MG63 (cell line): Measurements from ENCODE around the gene DTD2. TPM values are rescaled to one million over a fixed set of nuclear protein-coding genes. Genes with fewer than 3 reads are reported as not detected.

Source experiments
- DNase-seq: peaks from one replicate; pipeline ENCODE4 v3.0.0-alpha.2; 2020
- H3K27me3 ChIP-seq: fragments of 250-450 bp; sonication (Bioruptor Pico); 2 replicates; pipeline ENCODE4 v1.5.1; 2020; ENCODE audit warnings: mild to moderate bottlenecking, moderate library complexity
- H3K36me3 ChIP-seq: fragments of 250-450 bp; sonication (Bioruptor Pico); 2 replicates; pipeline ENCODE4 v1.5.1; 2020; ENCODE audit warnings: mild to moderate bottlenecking, moderate library complexity
- H3K4me3 ChIP-seq: fragments of 250-450 bp; sonication (Bioruptor Pico); 2 replicates; pipeline ENCODE4 v1.5.1; 2020; ENCODE audit warnings: mild to moderate bottlenecking, moderate library complexity
- H3K9me3 ChIP-seq: fragments of 250-450 bp; sonication (Bioruptor Pico); 2 replicates; pipeline ENCODE4 v1.5.1; 2020; ENCODE audit warnings: mild to moderate bottlenecking, moderate library complexity
- total RNA-seq: library from RNA; depleted of rRNA; stranded (reverse); fragments of >200 nt; shearing (Covaris generic); gene quantifications from 2 replicates; pipeline ENCODE4 v1.2.3, GENCODE V29; 2014; ENCODE audit warnings: low replicate concordance

DTD2 gene
- total RNA-seq, 1 experiment from 2014 or later = 15.5 TPM

GRCh38 chr14:31420319-31421111, 36.8 kb downstream of the DTD2 start, which contains the start of gene HEATR5A:
Gene HEATR5A, minus strand, starts transcription at chr14:31420550. Its CDS starts 17,575 bp downstream, at chr14:31402975.
- DNase-seq = peak; percentile 94
- no peaks in the 10 kb centered on the region for H3K9me3 ChIP-seq
- no peaks in the 10 kb centered on the region for H3K36me3 ChIP-seq
- H3K27me3 ChIP-seq = no peaks in the 10 kb centered on the region
- peak within 1 kb of the TSS; percentile 86 for H3K4me3 ChIP-seq

- peak; percentile 57 for DNase-seq
Measured at GRCh38 chr14:31419967-31420318, 37.4 kb downstream of the DTD2 start.

GRCh38 chr14:31419179-31419966, 37.9 kb downstream of the DTD2 start:
- Histone ChIP-seq H3K4me3 (peak overlapping the region; percentile 86), H3K36me3 (no peaks in the 10 kb centered on the region), H3K9me3 (no peaks in the 10 kb centered on the region), H3K27me3 (no peaks in the 10 kb centered on the region)
- no peak for DNase-seq

More at GRCh38 chr14:31419967-31420318, 37.4 kb downstream of the DTD2 start:
- Histone ChIP-seq H3K4me3 (peak overlapping the region; percentile 86), H3K9me3 (no peaks in the 10 kb centered on the region), H3K27me3 (no peaks in the 10 kb centered on the region), H3K36me3 (no peaks in the 10 kb centered on the region)

GRCh38 chr14:31418440-31418839, 38.9 kb downstream of the DTD2 start:
- H3K9me3 ChIP-seq = no peaks in the 10 kb centered on the region
- H3K4me3 ChIP-seq = peak overlapping the region; percentile 86; the same call in 1 of the 2 replicates
- no peaks in the 10 kb centered on the region for H3K36me3 ChIP-seq
- no peaks in the 10 kb centered on the region for H3K27me3 ChIP-seq
- DNase-seq = no peak

GRCh38 chr14:31414190-31414833, 43.0 kb downstream of the DTD2 start:
- H3K27me3 ChIP-seq = no peaks in the 10 kb centered on the region
- H3K4me3 ChIP-seq = no peak overlapping the region
- no peaks in the 10 kb centered on the region for H3K36me3 ChIP-seq
- H3K9me3 ChIP-seq = no peaks in the 10 kb centered on the region
- DNase-seq = no peak

- no peaks in the 10 kb centered on the region for H3K36me3 ChIP-seq
- no peak overlapping the region for H3K4me3 ChIP-seq
- DNase-seq = no peak
- H3K9me3 ChIP-seq = no peaks in the 10 kb centered on the region
- H3K27me3 ChIP-seq = no peaks in the 10 kb centered on the region
Measured at GRCh38 chr14:31411218-31411727, 46.0 kb downstream of the DTD2 start.

GRCh38 chr14:31410048-31410650, 47.2 kb downstream of the DTD2 start:
- Histone ChIP-seq H3K9me3 (no peaks in the 10 kb centered on the region), H3K27me3 (no peaks in the 10 kb centered on the region), H3K36me3 (no peaks in the 10 kb centered on the region), H3K4me3 (no peak overlapping the region)
- no peak for DNase-seq

- no peaks in the 10 kb centered on the region for H3K36me3 ChIP-seq
- no peak overlapping the region for H3K4me3 ChIP-seq
- no peak for DNase-seq
- no peaks in the 10 kb centered on the region for H3K27me3 ChIP-seq
- H3K9me3 ChIP-seq = no peaks in the 10 kb centered on the region
Measured at GRCh38 chr14:31408421-31408820, 48.9 kb downstream of the DTD2 start.

GRCh38 chr14:31405599-31406232, 51.6 kb downstream of the DTD2 start:
- no peaks in the 10 kb centered on the region; the same call in 1 of the 2 replicates for H3K36me3 ChIP-seq
- no peak overlapping the region for H3K4me3 ChIP-seq
- no peaks in the 10 kb centered on the region for H3K27me3 ChIP-seq
- no peak for DNase-seq
- H3K9me3 ChIP-seq = no peaks in the 10 kb centered on the region

GRCh38 chr14:31405106-31405505, 52.2 kb downstream of the DTD2 start:
- Histone ChIP-seq H3K9me3 (no peaks in the 10 kb centered on the region), H3K27me3 (no peaks in the 10 kb centered on the region), H3K4me3 (no peak overlapping the region), H3K36me3 (no peaks in the 10 kb centered on the region; the same call in 1 of the 2 replicates)
- no peak for DNase-seq

- DNase-seq = no peak
- no peaks in the 10 kb centered on the region; the same call in 1 of the 2 replicates for H3K36me3 ChIP-seq
- H3K27me3 ChIP-seq = no peaks in the 10 kb centered on the region
- no peaks in the 10 kb centered on the region for H3K9me3 ChIP-seq
- H3K4me3 ChIP-seq = no peak overlapping the region
Measured at GRCh38 chr14:31403707-31404106, 53.6 kb downstream of the DTD2 start.

GRCh38 chr14:31402764-31403439, 54.4 kb downstream of the DTD2 start:
- no peaks in the 10 kb centered on the region for H3K9me3 ChIP-seq
- no peaks in the 10 kb centered on the region for H3K27me3 ChIP-seq
- H3K4me3 ChIP-seq = no peak overlapping the region
- no peaks in the 10 kb centered on the region; the same call in 1 of the 2 replicates for H3K36me3 ChIP-seq
- no peak for DNase-seq

- no peaks in the 10 kb centered on the region for H3K27me3 ChIP-seq
- H3K9me3 ChIP-seq = no peaks in the 10 kb centered on the region
- no peak overlapping the region for H3K4me3 ChIP-seq
- no peak for DNase-seq
- no peaks in the 10 kb centered on the region; the same call in 1 of the 2 replicates for H3K36me3 ChIP-seq
Measured at GRCh38 chr14:31401369-31401932, 55.9 kb downstream of the DTD2 start.

GRCh38 chr14:31400031-31400638, 57.2 kb downstream of the DTD2 start:
- H3K36me3 ChIP-seq = no peaks in the 10 kb centered on the region; the same call in 1 of the 2 replicates
- H3K4me3 ChIP-seq = no peak overlapping the region
- DNase-seq = no peak
- H3K27me3 ChIP-seq = no peaks in the 10 kb centered on the region
- H3K9me3 ChIP-seq = no peaks in the 10 kb centered on the region
